ENCODE measurements around the gene WDR54.
A peak's percentile ranks its signal among the peaks of the same experiment; 100 is the strongest.
"Not testable (repeated sequence)": the region's sequence is repeated elsewhere in the genome, so short reads cannot be mapped to it uniquely, and the experiment has no call there.

WDR54 gene

DNA sequence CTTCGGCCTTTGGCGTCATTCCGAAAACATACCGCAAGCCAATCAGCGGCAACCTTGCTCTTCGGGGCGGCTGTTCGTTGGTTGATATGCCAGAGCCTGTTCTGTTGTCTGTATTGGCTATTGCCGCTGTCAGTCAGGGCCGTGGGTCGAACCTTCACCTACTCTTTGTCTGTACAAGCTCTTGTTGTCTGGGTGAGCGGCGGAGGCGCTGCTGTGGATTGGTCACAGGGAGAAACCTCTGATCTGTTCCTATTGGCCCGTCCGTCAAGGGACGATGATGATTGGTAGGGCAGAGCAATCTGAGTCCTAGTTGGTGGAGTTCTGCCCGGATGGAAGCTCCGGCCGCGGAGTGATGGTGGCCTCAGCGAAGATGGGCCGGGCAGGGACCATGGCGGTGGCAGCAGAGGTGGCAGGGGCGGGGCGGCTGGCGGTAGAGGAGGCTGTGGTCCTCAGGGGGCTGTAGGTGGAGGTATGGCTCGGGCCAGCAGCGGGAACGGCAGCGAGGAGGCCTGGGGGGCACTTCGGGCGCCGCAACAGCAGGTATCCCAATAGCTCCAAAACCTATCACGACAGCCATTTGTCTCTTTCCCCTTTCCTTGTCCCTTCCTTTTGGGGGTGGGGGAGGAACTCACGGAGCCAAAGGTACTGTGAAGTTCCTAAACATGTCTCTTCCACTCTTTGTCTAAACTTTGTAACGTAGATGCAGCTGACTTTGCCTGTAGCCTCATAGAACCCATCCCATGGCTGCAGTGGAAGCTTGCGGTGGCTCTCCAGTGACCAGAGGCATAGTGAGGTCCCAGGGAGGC, 36.8 kb downstream of the WDR54 start, which contains the start of gene WBP1:
Gene WBP1, plus strand, starts transcription at position 307 of the 806 bp plus-strand sequence. Its CDS starts 165 bp downstream, at position 472.
- peak; percentile 90 to 96 (median 95) for DNase-seq

DNA sequence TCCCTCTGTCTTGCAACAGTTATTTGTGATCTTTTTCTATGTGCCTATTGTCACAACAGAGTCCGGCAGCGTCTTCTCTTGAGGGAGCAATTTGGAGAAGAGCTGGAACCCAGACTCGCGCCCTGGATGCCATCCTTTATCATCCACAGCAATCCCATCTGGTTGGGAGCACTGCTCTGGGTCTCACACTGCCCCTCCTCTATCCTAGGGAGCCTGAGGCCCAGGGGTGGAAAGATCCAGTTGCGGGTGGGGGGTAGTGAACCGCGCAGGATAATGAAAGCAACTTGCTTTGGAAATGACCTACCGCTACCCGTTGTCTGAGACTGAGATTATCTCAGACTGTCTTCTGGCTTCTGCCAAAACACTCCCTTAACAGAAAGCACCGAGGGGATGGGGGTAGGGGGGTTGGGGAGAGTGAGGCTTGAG, 37.4 kb downstream of the WDR54 start:
- no peak for DNase-seq

DNA sequence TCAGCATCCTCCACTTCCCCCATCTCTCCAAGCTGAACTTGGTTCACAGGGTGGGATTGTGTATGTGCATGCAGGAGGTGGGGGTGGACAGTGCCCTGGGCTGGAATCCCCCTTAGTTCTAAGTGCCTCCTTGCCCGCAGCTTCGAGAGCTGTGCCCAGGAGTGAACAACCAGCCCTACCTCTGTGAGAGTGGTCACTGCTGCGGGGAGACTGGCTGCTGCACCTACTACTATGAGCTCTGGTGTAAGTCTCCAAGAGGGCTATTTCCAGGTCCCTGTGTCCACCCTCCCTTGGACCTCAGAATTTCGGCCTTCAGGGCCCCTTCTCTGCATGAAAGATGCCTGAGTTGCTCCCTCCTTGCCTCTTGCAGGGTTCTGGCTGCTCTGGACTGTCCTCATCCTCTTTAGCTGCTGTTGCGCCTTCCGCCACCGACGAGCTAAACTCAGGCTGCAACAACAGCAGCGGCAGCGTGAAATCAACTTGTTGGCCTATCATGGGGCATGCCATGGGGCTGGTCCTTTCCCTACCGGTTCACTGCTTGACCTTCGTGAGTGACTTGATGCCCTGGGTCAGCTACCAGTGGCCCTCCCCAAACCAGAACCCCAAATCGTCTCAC, 38.1 kb downstream of the WDR54 start:
- DNase-seq: not testable (repeated sequence)

DNA sequence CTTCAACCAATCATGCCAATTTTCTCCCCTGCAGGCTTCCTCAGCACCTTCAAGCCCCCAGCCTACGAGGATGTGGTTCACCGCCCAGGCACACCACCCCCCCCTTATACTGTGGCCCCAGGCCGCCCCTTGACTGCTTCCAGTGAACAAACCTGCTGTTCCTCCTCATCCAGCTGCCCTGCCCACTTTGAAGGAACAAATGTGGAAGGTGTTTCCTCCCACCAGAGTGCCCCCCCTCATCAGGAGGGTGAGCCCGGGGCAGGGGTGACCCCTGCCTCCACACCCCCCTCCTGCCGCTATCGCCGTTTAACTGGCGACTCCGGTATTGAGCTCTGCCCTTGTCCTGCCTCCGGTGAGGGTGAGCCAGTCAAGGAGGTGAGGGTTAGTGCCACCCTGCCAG, 38.7 kb downstream of the WDR54 start:
- DNase-seq: not testable (repeated sequence)

DNA sequence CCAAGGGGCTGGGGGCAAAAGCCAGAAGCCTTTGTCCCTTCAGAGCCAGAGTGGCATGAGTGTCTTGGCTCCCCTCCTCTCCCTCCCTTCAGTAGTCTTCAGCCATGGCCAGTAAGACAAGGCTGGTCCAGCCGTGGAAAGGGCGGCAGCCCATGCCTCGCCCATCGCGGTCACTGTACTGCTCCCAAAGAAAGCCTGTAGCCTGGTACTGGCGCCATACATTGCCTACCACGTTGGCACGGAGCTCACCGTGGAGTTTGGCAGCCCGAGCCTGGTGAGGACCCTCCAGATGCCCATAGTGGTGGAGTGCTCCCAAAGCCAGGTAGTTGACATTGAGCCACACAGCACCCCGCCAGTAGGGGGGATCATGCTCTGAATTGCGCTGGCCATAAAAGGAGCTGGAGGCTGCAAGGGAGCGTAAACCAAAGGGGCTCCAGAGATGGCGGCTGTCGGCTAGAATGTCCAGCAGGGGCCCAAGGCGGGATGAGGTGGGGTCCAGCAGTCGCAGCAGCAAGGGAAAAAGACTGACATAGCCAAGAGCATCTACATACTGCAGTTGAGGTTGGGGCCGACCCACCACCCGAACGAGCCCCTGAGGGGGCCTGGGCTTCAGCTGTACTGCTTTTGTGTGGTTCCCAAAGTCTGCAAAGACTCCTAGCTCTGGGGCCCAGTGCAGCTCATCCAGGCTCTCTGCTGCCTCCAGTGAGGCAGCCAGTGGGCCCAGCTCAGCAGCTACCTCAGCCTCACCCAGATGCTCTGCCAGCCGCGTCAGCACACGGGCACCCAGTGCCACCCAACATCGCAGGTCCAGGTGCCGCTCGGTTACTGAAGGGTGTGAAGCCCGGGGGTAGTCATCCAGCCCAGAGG, 39.9 kb downstream of the WDR54 start:
- DNase-seq: no peak

DNA sequence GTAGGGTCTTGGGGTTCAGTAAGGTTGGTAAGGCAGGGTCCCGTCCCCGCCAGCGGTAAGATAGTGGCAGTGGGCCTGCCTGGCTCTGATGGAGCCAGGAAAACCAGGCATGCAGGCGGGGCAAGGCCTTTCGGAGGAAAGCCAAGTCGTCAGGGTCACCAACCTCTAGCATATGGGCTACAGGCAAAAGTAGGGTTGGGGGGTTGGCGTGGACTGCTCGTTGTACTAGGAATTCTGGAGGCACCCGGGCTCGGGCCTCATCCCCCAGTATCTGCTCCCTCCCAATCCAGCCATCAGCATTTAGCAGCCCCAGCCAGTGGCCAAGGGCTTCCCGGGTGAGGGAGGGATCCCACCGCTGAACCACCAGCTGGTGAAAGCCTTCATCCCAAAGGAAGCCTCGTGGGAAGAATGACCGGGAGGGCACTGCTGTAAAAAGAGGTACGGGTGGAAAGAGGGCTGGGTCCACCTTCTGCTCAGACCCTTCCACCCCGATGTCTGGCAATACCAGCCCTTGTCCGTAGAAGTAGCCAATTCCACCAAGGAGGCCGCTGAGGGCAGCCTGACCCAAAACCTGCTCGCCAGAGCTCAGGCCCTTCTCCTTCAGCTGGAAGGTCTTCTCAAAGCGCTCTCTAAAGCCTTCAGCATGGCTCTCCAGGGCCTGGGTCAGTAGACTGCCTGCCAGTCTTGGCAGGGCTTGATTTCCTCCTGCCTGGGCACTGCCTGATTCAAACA, 40.7 kb downstream of the WDR54 start:
- DNase-seq: no peak

DNA sequence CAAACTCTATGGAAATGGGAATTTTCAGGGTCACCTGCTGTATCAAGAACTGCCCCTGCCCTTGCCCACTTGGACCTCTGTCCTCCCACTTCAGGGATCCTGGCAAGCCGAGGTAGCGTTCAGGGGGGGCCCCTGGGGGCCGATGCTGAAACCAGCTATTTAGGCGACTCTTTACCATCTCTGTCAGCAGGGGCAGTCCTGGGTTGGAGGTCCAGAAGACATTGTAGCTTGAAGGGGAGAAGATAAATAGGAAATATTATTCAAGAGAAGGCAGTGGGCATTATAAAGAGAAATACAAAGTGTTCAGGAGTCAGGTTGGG, 41.2 kb downstream of the WDR54 start:
- no peak for DNase-seq

DNA sequence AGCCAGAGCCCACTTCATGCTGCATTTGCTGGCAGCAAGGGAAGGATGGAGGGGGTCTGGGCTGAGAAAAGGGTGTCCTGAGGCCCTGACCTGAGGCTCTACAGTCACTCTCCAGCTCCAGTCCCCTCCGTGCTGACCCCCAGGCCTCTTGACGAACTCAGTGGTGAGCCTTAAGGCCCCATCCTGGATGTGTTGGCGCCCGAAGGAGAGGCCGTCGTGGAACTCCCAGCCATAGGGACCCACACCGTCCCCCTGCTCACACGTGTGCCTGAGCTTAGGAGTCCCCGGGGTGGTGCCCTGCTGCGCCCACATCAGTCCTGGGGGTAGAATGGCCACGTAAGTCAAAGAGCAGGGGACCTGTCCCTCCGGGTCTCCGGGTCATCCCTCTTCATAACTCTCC, 42.9 kb downstream of the WDR54 start:
- no peak for DNase-seq

DNA sequence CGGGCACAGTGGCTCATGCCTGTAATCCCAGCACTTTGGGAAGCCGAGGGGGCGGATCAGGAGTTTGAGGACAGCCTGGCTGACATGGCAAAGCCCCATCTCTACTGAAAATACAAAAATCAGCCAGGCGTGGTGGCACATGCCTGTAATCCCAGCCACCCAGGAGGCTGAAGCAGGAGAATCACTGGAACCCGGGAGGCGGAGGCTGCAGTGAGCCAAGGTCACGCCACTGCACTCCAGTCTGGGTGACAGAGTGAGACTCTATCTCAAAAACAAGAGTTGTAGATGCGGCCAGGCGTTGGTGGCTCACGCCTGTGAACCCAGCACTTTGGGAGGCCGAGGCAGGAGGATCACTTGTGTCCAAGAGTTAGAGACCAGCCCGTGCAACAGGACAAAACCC, 49.2 kb downstream of the WDR54 start:
- DNase-seq: not testable (repeated sequence)

DNA sequence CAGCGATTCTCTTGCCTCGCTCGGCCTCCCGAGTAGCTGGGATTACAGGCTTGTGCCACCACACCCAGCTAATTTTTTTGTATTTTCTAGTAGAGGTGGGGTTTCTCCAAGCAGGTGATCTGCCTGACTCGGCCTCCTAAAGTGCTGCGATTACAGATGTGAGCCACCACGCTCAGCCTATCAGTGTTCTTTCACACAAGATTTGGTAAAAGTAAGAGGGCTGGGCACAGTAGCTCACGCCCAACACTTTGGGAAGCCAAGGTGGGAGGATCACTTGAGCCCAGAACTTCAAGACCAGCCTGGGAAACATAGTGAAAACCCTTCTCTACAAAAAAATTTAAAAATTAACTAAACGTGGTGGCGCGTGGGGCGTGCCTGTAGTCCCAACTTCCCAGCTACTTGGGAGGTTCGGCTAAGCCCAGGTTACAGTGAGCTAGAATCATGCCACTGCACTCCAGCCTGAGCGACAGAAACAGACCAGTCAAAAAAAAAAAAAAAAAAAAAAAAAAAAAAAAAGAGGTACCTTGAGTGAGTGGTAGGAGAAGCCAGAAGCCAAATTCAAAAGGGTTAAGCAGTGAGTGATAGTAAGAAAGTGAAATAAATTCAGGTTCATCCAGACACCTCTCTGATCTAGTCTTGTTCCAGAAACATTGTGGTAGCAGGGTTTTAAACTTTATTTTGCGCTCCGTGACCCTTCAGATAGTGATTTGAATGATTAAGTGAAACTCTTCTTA, 50.0 kb downstream of the WDR54 start:
- DNase-seq: no peak

DNA sequence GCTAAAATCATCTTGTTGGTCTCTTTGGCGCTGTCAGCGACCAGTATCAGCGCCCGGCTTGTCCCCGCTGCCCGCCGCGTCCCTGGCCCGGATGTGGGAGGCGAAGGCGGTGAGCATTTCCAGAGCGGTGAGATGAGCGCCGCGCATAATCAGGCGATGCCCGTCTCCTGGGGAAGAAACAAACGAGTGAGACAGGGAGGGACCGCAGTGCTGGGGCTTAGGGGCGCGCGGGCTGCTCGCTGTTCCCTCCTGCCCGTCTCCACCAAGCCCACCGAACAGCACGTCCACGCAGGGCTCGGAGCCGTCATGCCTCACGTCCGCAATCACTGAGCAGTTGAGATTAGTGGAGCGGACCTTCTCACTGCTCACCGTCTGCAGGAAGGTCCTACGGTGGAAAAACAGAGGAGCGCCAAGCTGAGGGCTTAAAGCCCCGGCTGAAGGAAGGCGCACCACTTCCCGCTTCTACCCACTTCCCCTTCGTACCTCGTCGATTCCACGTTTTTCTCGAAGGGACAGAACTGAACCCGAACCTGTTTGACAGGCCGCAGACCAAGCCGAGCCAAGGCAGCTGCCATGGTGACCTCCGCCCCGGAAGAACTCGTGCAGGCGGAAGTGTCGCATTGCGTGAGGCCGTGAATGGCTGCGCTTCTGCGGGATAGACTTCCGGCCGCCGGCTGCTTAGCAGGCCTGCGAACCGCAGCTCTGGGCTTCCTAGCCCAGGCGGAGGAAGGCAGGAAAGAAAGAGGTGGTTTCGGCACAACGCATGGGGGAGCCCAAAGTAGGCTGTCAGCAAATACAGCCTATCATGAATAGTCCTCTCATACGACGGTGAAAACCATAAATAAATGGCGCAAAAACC, 50.8 kb downstream of the WDR54 start, which contains the start of gene MRPL53:
Gene MRPL53, minus strand, starts transcription at position 595 of the 859 bp plus-strand sequence. Its CDS starts 20 bp downstream, at position 575.
- peak; percentile 85 to 97 (median 95) for DNase-seq

DNA sequence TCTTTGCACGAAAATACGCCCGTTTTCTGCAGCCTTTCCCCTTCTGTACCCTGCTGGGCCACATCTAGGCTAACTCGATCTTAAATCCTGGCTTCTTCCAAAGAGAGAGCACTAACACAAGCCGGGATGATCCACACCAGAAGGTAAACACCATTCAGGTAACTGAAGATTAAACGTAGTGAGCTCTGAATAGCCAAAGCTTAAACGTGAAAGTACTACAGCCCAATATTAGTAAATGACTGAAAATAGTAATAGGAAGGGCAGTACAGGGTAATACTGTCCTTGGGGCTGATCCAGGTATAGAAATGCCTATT, 51.4 kb downstream of the WDR54 start:
- no peak for DNase-seq

DNA sequence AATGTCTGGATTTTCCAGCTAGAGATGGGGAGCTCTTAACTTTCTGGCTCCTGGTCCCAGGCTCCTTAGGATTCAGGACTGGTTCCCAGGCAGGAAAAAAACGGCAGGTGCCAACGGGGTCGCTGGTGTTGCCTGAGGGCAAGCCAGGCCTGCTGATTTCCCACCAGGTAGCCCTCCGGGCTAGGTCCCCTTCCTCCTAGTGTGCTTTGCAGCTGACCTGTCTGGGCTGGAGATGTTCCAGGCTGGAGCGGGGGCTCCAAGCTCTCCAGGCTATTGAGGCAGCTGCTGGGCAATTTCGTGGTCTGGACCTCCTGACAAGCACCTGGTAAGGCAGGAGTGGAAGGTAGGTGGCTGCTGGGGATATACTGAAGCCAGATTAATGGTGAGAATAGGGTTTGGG, 53.0 kb downstream of the WDR54 start:
- DNase-seq: no peak

DNA sequence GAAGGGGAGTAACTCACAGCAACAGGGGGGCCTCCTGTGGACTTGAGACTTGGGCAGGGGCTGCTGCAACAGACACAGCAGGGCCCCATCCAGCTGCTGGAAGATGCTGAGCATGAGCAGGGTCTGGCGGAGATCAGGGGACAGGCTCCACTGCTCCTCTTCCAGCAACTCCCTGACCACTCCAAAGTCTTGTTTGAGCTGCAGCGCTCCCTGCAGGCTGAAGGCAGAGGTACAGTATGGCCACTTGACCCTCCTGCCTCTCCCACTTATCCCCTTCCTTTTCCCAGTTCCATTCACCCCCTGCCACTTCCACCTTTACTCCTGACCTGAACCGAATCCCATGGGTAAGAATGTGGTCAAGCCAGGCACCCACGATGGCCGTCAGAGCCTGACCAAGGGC, 53.4 kb downstream of the WDR54 start:
- no peak for DNase-seq

Data from activated naive CD4-positive, alpha-beta T cell (primary cell).